ENCODE data around the gene IDH2.

DNA sequence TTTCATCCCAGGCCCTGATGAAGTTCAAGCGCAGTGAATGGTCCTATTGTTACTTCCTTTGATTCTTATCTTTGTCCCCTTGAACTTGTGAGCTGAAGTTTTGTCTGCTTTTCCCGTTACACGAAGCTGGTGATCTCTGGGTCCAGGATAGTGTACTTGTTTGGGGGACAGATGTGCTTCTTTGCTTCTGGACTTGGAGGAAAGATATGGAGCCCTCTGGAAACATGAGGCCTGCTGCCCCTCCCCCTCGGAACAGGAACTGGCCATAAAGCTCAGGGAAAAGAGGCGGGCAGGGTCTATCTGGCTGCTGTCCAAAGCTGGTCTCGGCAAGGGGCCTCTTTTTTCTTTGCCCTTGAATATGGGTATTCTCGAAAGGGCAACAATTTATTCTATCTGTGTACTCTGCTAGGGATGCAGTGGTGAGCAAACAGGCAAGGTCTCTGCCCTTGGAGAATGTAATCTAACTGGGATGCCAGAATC, 47.6 kb downstream of the IDH2 start:
- no peak for TF ChIP-seq CTCF (IDR thresholded peaks at IDR 0.05; ENCODE audit: low read depth, low read length)
- no peak for TF ChIP-seq POLR2A (IDR thresholded peaks at IDR 0.05; ENCODE audit: extremely low read depth, insufficient read length)
- no peak for TF ChIP-seq MAX (IDR thresholded peaks at IDR 0.05; ENCODE audit: low read depth, low read length)
- TF ChIP-seq MYC (IDR thresholded peaks at IDR 0.05; ENCODE audit: low read depth, low read length), result no peak

All from NB4 (cell line).